K562 (cell line): ENCODE data around the gene FDX1. TPM values are rescaled to one million over a fixed set of nuclear protein-coding genes. Genes with fewer than 3 reads are reported as not detected.

ENCODE experiments used
- ATAC-seq: fragments of 200-7000 bp; cut with Tn5 transposase; 3 replicates; pipeline ENCODE4 v1.9.1; 2020; ENCODE audit warnings: moderate library complexity
- BruUV-seq: library from RNA; stranded (reverse); fragments of 400-500 nt; replicated peaks from 2 replicates; lab custom pipeline; 2021; lab: Mats Ljungman, UMichigan
- CTCF ChIA-PET: fragments of 300-600 bp; formaldehyde crosslinking; extraction: SDS; loops from one replicate; lab custom pipeline; 2021; ENCODE audit warnings: low intra/inter-chr PET ratio; lab: Yijun Ruan, JAX
- POLR2A ChIA-PET: fragments of 300-600, 350-650 bp; sonication (Branson Sonifier 250); formaldehyde crosslinking; extraction: SDS; loops from one replicate; lab custom pipeline; 2021; ENCODE audit warnings: antibody characterized with exemption, inconsistent platforms; lab: Yijun Ruan, JAX
- DNase-seq, 4 experiments: peaks; one replicate each; pipeline versions ENCODE4 v3.0.0 to v3.0.0-alpha.2; 2011 to 2018; ENCODE audit warnings: low spot score in 3 of 4, mixed read lengths in 3 of 4; ENCODE audit errors: extremely low read depth in 1 of 4
- FAIRE-seq: peaks from 2 replicates; lab custom pipeline; 2011; peaks lifted over from hg19 to GRCh38; lab: Jason Lieb, UNC
- H2AFZ ChIP-seq: 2 replicates; pipeline ENCODE4 v1.6.0; 2011; ENCODE audit warnings: low read depth, low read length, control low read depth, inconsistent platforms
- H3K27ac ChIP-seq: fragments of 200-600 bp; 3 replicates; pipeline ENCODE4 v1.8.0; 2011; ENCODE audit warnings: low read depth, mild to moderate bottlenecking, control low read depth, inconsistent platforms, low read length, moderate library complexity, mixed read lengths; ENCODE audit errors: extremely low read depth
- H3K27me3 ChIP-seq, 2 experiments: fragments of 300-600 bp in 1 of 2; 2 replicates in 1 of 2; 3 replicates in 1 of 2; pipeline versions ENCODE4 v1.6.0 to v1.8.0; 2011; ENCODE audit warnings: inconsistent platforms in 2 of 2, low read length in 2 of 2, mild to moderate bottlenecking in 1 of 2, mixed read lengths in 1 of 2, moderate library complexity in 1 of 2; ENCODE audit not compliant: control insufficient read depth in 2 of 2, insufficient read depth in 2 of 2
- H3K36me3 ChIP-seq: fragments of 300-600 bp; 3 replicates; pipeline ENCODE4 v1.8.0; 2011; ENCODE audit warnings: mild to moderate bottlenecking, low read length, inconsistent platforms; ENCODE audit not compliant: control insufficient read depth, insufficient read depth
- H3K4me1 ChIP-seq, 2 experiments: fragments of 200-600 bp in 1 of 2; replicated peaks in 1 of 2; 2 replicates in 1 of 2; 3 replicates in 1 of 2; pipeline versions ENCODE4 v1.5.1 to v1.8.0; 2011; ENCODE audit warnings: inconsistent platforms in 2 of 2, low read length in 2 of 2, mild to moderate bottlenecking in 1 of 2, mixed read lengths in 1 of 2, moderate library complexity in 1 of 2; ENCODE audit not compliant: control insufficient read depth in 2 of 2, insufficient read depth in 2 of 2
- H3K4me2 ChIP-seq: 2 replicates; pipeline ENCODE4 v1.6.1; 2011; ENCODE audit warnings: low read length, control low read depth, inconsistent platforms, mixed read lengths; ENCODE audit not compliant: insufficient read depth
- H3K4me3 ChIP-seq: fragments of 200-600 bp; sonication (generic), shearing (Covaris generic); 2 replicates; pipeline ENCODE4 v1.5.1; 2016; ENCODE audit warnings: control low read depth, inconsistent platforms
- H3K79me2 ChIP-seq: fragments of 200-600 bp; 3 replicates; pipeline ENCODE4 v1.8.0; 2011; ENCODE audit warnings: low read length, inconsistent platforms; ENCODE audit not compliant: control insufficient read depth, insufficient read depth
- H3K9ac ChIP-seq, 2 experiments: 2 replicates each; pipeline versions ENCODE4 v1.6.0 to v1.6.1; 2011; ENCODE audit warnings: low read depth in 2 of 2, low read length in 2 of 2, control low read depth in 1 of 2, inconsistent platforms in 1 of 2, mild to moderate bottlenecking in 1 of 2, mixed read lengths in 1 of 2; ENCODE audit not compliant: insufficient read depth in 1 of 2
- H3K9me1 ChIP-seq: one replicate; pipeline ENCODE4 v1.6.0; 2011; ENCODE audit warnings: inconsistent platforms, mild to moderate bottlenecking, low read length, moderate library complexity; ENCODE audit not compliant: control insufficient read depth, insufficient read depth
- H3K9me3 ChIP-seq: replicated peaks from 2 replicates; pipeline ENCODE4 v1.5.1; 2011; ENCODE audit warnings: low read depth, low read length, inconsistent platforms; ENCODE audit not compliant: control insufficient read depth, insufficient read depth
- H4K20me1 ChIP-seq: replicated peaks from 2 replicates; pipeline ENCODE4 v1.6.1; 2011; ENCODE audit warnings: low read length, inconsistent platforms, mixed read lengths; ENCODE audit not compliant: control insufficient read depth, insufficient read depth
- ARNT ChIP-seq, 2 experiments: fragments of 450-650 bp; IDR thresholded peaks; 2 replicates each; pipeline ENCODE4 v1.6.1; 2016; ENCODE audit warnings: mild to moderate bottlenecking in 1 of 2
- HMG20A ChIP-seq: fragments of 450-650 bp; formaldehyde crosslinking; conservative IDR thresholded peaks from 2 replicates; pipeline ENCODE4 v1.4.0; 2020; ENCODE audit warnings: mild to moderate bottlenecking, mixed read lengths
- JUN ChIP-seq, 2 experiments: sonication (generic) in 1 of 2; formaldehyde crosslinking in 1 of 2; IDR thresholded peaks; 2 replicates each; pipeline versions ENCODE4 v1.6.1 to v1.8.0; 2012 to 2022; ENCODE audit warnings: borderline replicate concordance in 2 of 2, mild to moderate bottlenecking in 2 of 2, improper control_type of control experiment in 1 of 2, low read depth in 1 of 2, low read length in 1 of 2, missing genetic modification reagents in 1 of 2
- NR4A1 ChIP-seq, 2 experiments: fragments of 250-450 bp in 1 of 2; fragments of 450-650 bp in 1 of 2; sonication (Bioruptor Pico) in 1 of 2; IDR thresholded peaks; 2 replicates each; pipeline versions ENCODE4 v1.4.0 to v1.6.1; 2016 to 2020; ENCODE audit warnings: mild to moderate bottlenecking in 2 of 2, missing compliant biosample characterization in 1 of 2, missing genetic modification characterization in 1 of 2, moderate library complexity in 1 of 2
- NRF1 ChIP-seq, 2 experiments: fragments of 450-650 bp; IDR thresholded peaks in 1 of 2; conservative IDR thresholded peaks in 1 of 2; 2 replicates each; pipeline ENCODE4 v1.6.1; 2014; ENCODE audit warnings: mild to moderate bottlenecking in 2 of 2
- SIN3A ChIP-seq, 2 experiments: fragments of 150-350 bp in 1 of 2; IDR thresholded peaks; 2 replicates each; pipeline ENCODE4 v1.6.1; 2011 to 2016; ENCODE audit warnings: borderline replicate concordance in 2 of 2, low read depth in 2 of 2, low read length in 2 of 2, mild to moderate bottlenecking in 2 of 2, moderate library complexity in 2 of 2; ENCODE audit not compliant: control insufficient read depth in 1 of 2
- SOX6 ChIP-seq: fragments of 450-650 bp; IDR thresholded peaks from 2 replicates; pipeline ENCODE4 v1.6.1; 2014; ENCODE audit warnings: mild to moderate bottlenecking
- TEAD4 ChIP-seq, 2 experiments: sonication (generic) in 1 of 2; formaldehyde crosslinking in 1 of 2; IDR thresholded peaks; 2 replicates each; pipeline versions ENCODE4 v1.6.1 to v1.8.0; 2012 to 2022; ENCODE audit warnings: borderline replicate concordance in 1 of 2, inconsistent platforms in 1 of 2, low read length in 1 of 2, mild to moderate bottlenecking in 1 of 2, missing genetic modification reagents in 1 of 2
- TGIF2 ChIP-seq: sonication (generic); formaldehyde crosslinking; IDR thresholded peaks from 2 replicates; pipeline ENCODE4 v1.8.1; 2022; ENCODE audit warnings: mild to moderate bottlenecking, missing genetic modification reagents, moderate library complexity
- XRCC4 ChIP-seq: IDR thresholded peaks from one replicate; pipeline ENCODE4 v1.6.1; 2011; ENCODE audit not compliant: insufficient read depth, insufficient read length; ENCODE audit errors: extremely low read depth
- ZKSCAN8 ChIP-seq: fragments of 200-800 bp; sonication (Bioruptor generic); IDR thresholded peaks from 2 replicates; pipeline ENCODE4 v1.6.1; 2016; ENCODE audit warnings: missing genetic modification characterization, missing compliant biosample characterization
- ZNF146 ChIP-seq: IDR thresholded peaks from one replicate; pipeline ENCODE4 v1.6.1; 2018; ENCODE audit warnings: missing compliant biosample characterization; ENCODE audit not compliant: unreplicated experiment
- ZNF3 ChIP-seq: fragments of 250-450 bp; sonication (Bioruptor Pico); IDR thresholded peaks from 2 replicates; pipeline ENCODE4 v1.5.0; 2021; ENCODE audit warnings: mild to moderate bottlenecking, moderate library complexity
- ZNF311 ChIP-seq: fragments of 250-450 bp; sonication (Bioruptor Pico); IDR thresholded peaks from 2 replicates; pipeline ENCODE4 v1.4.0; 2020; ENCODE audit warnings: mild to moderate bottlenecking, moderate library complexity
- WGBS: fragments of 100-300 bp; shearing (Covaris generic); methylation state at CpG from one replicate; pipeline ENCODE4 v1.1.6; 2016; ENCODE audit warnings: low coverage, mixed read lengths; ENCODE audit not compliant: insufficient coverage; ENCODE audit errors: missing lambda C conversion rate; 5-methylcytosine and 5-hydroxymethylcytosine counted together
- in situ Hi-C: fragments of 300-500 bp; cut with MboI; formaldehyde crosslinking; loops from 4 replicates; pipeline ENCODE4 v1.15.0; 2018; ENCODE audit warnings: inconsistent platforms, mixed read lengths
- intact Hi-C: fragments of 100-400 bp; cut with micrococcal nuclease; formaldehyde crosslinking; loops from 2 replicates; pipeline ENCODE4 v1.14.2; 2022
- polyA plus RNA-seq, 8 experiments: library from polyadenylated mRNA; depleted of rRNA in 4 of 8; stranded (reverse) in 5 of 8; unstranded in 3 of 8; fragments of >200 nt; fragmentation: Nextera tagmentation in 2 of 8; fragmentation: Illumina TruSeq in 1 of 8; extraction: Ambion mirVana in 2 of 8; extraction: Trizol in 1 of 8; gene quantifications; 2 replicates each; pipeline versions ENCODE4 v1.2.1 to v1.2.3, GENCODE V29; 2011 to 2014; ENCODE audit warnings: inconsistent platforms in 1 of 8, missing spikeins in 1 of 8
- total RNA-seq, 7 experiments: library from RNA; depleted of rRNA in 6 of 7; stranded (reverse); fragments of >200 nt in 6 of 7; fragmentation: Illumina TruSeq in 2 of 7; extraction: Trizol in 2 of 7; gene quantifications; 2 replicates each; pipeline versions ENCODE4 v1.2.1 to v1.2.3, GENCODE V29; 2011 to 2021; ENCODE audit warnings: low replicate concordance in 1 of 7
- TF ChIP-seq, protein P1 (sequence below): fragments of 450-650 bp; IDR thresholded peaks from 2 replicates; pipeline ENCODE4 v1.6.1; 2016; ENCODE audit warnings: antibody characterized with exemption
- TF ChIP-seq, protein P2 (sequence below): sonication (generic); formaldehyde crosslinking; IDR thresholded peaks from 2 replicates; pipeline ENCODE4 v1.8.0; 2022; ENCODE audit warnings: missing genetic modification reagents, mild to moderate bottlenecking, borderline replicate concordance
- TF ChIP-seq, protein P3 (sequence below): sonication (generic); formaldehyde crosslinking; IDR thresholded peaks from 2 replicates; pipeline ENCODE4 v1.8.1; 2023; ENCODE audit warnings: mild to moderate bottlenecking, missing genetic modification reagents

The FDX1 gene
- total and polyA plus RNA-seq, 9 of the 15 experiments (the other 6 are each of a cell fraction or from before 2014, with no cell fraction given), result 6.4 to 14.3 (median 11.4) TPM

GRCh38 chr11:110493346-110493745 lies 63.6 kb downstream of the FDX1 start:
- Histone ChIP-seq H3K9me1 (no peaks in the 10 kb centered on the region), H3K4me3 (no peak overlapping the region), H3K4me1 (no peaks in the 10 kb centered on the region), H3K27ac (no peak overlapping the region), H3K36me3 (no peaks in the 10 kb centered on the region), H2AFZ (no peak overlapping the region), H3K9me3 (no peaks in the 10 kb centered on the region), H3K4me2 (no peak overlapping the region), H3K27me3 (0 out of 5 replicates have a peak, but pooled peaks cover 0 to 2% of the 10 kb centered on the region in 2 experiments), H4K20me1 (no peaks in the 10 kb centered on the region), H3K79me2 (no peaks in the 10 kb centered on the region), H3K9ac (no peak overlapping the region)
- DNase-seq, result no peak
- FAIRE-seq, result no peak
- WGBS, result 0% methylated on average over 2 of the region's 2 CpGs
- ATAC-seq, result no peak
- CTCF ChIA-PET, result no interaction called here
- BruUV-seq, result no TSS peak
- intact Hi-C loops, result no loop called here
- POLR2A ChIA-PET, result no interaction called here
- in situ Hi-C loops, result no loop called here
- TF ChIP-seq, protein P1, sequence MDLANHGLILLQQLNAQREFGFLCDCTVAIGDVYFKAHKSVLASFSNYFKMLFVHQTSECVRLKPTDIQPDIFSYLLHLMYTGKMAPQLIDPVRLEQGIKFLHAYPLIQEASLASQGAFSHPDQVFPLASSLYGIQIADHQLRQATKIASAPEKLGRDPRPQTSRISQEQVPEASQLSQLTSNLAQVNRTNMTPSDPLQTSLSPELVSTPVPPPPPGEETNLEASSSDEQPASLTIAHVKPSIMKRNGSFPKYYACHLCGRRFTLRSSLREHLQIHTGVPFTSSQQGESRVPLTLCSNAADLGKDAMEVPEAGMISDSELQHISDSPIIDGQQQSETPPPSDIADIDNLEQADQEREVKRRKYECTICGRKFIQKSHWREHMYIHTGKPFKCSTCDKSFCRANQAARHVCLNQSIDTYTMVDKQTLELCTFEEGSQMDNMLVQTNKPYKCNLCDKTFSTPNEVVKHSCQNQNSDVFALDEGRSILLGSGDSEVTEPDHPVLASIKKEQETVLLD, result no peak
- TF ChIP-seq NR4A1 (CRISPR knock-in tag; IDR thresholded peaks at IDR 0.05), result no peak
- no peak for TF ChIP-seq NR4A1 (tag; IDR thresholded peaks at IDR 0.05)
- no peak for TF ChIP-seq ZNF146 (CRISPR knock-in tag)
- TF ChIP-seq SOX6, result no peak
- TF ChIP-seq NRF1 (conservative IDR thresholded peaks at IDR 0.05 in 1 of 2, IDR thresholded peaks at IDR 0.05 in 1 of 2), result no peak
- no peak for TF ChIP-seq JUN (IDR thresholded peaks at IDR 0.05; ENCODE audit: borderline replicate concordance, low read depth, low read length)
- TF ChIP-seq JUN (CRISPR knock-in tag; IDR thresholded peaks at IDR 0.05; ENCODE audit: borderline replicate concordance), result no peak
- no peak for TF ChIP-seq ZNF311 (CRISPR knock-in tag)
- TF ChIP-seq XRCC4, result no peak
- no peak for TF ChIP-seq SIN3A (IDR thresholded peaks at IDR 0.05; ENCODE audit: borderline replicate concordance in 2 of 2, control insufficient read depth in 1 of 2, low read depth in 2 of 2, low read length in 2 of 2)
- no peak for TF ChIP-seq TEAD4 (IDR thresholded peaks at IDR 0.05; ENCODE audit: low read length)
- TF ChIP-seq TEAD4 (CRISPR knock-in tag; IDR thresholded peaks at IDR 0.05; ENCODE audit: borderline replicate concordance), result no peak
- no peak for TF ChIP-seq ZKSCAN8 (CRISPR knock-in tag)
- no peak for TF ChIP-seq HMG20A
- TF ChIP-seq ZNF3, result no peak
- TF ChIP-seq, protein P2, sequence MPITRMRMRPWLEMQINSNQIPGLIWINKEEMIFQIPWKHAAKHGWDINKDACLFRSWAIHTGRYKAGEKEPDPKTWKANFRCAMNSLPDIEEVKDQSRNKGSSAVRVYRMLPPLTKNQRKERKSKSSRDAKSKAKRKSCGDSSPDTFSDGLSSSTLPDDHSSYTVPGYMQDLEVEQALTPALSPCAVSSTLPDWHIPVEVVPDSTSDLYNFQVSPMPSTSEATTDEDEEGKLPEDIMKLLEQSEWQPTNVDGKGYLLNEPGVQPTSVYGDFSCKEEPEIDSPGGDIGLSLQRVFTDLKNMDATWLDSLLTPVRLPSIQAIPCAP (CRISPR knock-in tag), result no peak
- TF ChIP-seq, protein P3, sequence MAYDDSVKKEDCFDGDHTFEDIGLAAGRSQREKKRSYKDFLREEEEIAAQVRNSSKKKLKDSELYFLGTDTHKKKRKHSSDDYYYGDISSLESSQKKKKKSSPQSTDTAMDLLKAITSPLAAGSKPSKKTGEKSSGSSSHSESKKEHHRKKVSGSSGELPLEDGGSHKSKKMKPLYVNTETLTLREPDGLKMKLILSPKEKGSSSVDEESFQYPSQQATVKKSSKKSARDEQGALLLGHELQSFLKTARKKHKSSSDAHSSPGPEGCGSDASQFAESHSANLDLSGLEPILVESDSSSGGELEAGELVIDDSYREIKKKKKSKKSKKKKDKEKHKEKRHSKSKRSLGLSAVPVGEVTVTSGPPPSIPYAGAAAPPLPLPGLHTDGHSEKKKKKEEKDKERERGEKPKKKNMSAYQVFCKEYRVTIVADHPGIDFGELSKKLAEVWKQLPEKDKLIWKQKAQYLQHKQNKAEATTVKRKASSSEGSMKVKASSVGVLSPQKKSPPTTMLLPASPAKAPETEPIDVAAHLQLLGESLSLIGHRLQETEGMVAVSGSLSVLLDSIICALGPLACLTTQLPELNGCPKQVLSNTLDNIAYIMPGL (CRISPR knock-in tag), result no peak
- no peak for TF ChIP-seq TGIF2 (CRISPR knock-in tag)
- no peak for TF ChIP-seq ARNT (IDR thresholded peaks at IDR 0.05)
